ENCODE data around the gene ADCY3.

ADCY3 gene

GRCh38 chr2:24899361-24899910 is 20.6 kb downstream of the ADCY3 start:
- no peak for DNase-seq

GRCh38 chr2:24898122-24899109 is 21.6 kb downstream of the ADCY3 start:
- DNase-seq: no peak

- no peak for DNase-seq
These were observed 25.3 kb downstream of the ADCY3 start for GRCh38 chr2:24894750-24895149.

GRCh38 chr2:24893934-24894333 is 26.1 kb downstream of the ADCY3 start:
- no peak for DNase-seq

DNA sequence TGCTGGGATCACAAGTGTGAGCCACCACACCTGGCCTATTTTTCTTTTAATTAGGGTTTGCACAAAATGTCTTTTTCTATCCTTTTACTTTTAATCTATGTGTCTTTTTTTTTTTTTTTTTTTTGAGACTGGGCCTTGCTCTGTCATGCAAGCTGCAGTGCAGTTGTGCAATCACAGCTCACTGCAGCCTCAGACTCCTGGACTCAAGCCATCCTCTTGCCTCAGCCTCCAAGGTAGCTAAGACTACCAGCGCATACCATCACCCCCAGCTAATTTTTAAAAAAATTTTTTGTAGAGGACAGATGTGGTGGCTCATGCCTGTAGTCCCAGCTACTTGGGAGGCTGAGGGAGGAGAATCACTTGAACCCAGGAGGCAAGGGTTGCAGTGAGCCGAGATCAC is 27.1 kb downstream of the ADCY3 start:
- no peak for DNase-seq

GRCh38 chr2:24891201-24891600 is 28.8 kb downstream of the ADCY3 start:
- no peak for DNase-seq

GRCh38 chr2:24889221-24889620 is 30.8 kb downstream of the ADCY3 start:
- DNase-seq: no peak

- no peak for DNase-seq
These were observed 31.9 kb downstream of the ADCY3 start for GRCh38 chr2:24888177-24888576.

DNA sequence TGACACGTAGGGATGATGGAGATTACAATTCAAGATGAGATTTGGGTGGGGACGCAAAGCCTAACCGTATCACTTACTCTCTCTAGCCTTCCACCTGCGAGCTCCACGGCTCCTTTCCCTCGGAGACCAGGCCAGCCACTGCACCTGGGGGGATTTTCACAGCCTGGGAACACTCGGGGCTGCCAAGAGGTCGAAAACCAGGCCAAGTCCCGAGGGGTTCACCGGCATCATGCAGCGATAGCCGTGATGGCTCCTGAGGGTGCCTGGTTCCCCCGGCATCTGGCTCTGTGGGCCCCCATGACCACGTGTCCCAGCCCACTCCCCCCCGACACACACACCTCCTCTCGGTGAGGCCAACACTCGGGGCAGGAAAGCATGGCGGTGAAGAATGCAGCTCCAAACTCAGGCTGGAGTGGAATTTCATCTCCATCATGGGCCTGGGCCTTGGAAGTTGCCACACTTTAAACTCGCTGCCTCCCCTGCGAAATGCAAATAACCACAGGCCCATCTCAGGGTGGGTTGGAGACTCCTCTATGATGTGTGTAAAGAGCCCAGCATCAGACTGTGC is 32.6 kb downstream of the ADCY3 start:
- DNase-seq: no peak

DNA sequence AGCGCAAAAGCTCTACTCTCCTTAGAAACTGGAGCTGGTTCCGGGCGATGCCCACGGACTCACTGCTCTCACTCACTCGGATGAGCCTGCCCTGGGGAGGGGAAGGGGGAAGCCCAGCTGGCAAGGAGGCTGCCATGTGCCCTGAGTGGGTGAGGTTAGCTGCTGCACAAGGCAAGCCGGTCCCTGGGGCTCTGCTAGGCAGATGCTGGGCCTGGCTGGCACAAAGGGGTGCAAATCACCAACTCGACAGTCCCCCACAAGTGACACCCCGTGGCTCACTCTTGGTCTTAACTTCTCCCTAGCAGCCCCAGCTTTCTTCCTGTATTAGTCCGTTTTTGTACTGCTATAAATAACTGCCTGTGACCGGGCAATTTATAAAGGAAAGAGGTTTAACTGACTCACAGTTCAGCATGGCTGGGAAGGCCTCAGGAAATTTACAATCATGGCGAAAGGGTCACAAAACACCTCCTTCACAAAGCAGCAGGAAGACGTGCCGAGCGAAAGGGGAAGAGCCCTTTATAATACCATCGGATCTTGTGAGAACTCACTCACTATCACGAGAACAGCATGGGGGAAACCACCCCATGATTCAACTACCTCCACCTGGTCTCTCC is 33.2 kb downstream of the ADCY3 start:
- no peak for DNase-seq

- DNase-seq: no peak
These were observed 33.9 kb downstream of the ADCY3 start for GRCh38 chr2:24886126-24886501.

DNA sequence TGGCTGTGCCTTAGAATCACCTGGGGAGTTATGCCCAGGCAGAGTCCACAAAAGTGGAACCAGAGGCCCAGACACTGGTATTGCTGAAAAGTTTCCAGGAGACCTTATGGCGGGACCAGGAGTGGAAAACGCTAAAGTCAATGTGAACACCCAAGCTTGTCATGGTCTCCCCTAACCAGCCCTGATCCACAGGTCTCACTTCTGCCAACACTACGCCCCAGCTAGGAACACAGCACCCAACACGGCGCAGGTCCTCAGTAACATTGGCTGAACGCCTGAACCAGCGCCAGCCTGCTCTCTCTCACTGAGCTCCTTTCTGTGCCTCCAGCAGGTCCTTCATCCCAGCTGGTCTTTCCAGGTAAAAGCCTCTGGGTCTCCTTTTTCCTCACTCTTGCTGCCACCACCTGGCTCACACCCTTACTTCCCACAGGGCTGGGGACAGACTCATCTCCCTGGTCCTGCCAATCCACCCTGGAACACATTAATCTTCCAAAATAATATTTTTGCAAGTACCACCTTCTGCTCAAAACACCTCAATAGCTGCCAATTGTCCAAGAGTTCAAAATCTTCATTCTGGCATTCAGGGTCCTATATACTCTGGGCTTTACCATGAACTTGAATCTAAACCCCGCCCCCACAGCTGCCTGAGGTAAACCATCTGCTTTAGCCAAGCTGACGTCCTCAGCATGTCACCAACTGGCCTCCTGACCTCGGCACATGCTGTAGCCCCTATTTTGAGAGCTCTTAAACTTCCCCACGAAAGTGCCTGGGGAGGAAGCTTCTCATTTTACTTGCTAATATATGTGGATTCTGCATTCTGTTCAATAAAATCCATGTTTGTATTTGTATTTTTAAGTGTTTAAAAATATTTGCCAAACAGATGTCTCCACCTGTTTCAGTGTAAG is 34.6 kb downstream of the ADCY3 start:
- DNase-seq: no peak

- no peak for DNase-seq
These were observed 36.1 kb downstream of the ADCY3 start for GRCh38 chr2:24883946-24884345.

GRCh38 chr2:24881623-24882022 is 38.4 kb downstream of the ADCY3 start:
- no peak for DNase-seq

GRCh38 chr2:24881158-24881557 is 38.9 kb downstream of the ADCY3 start:
- DNase-seq: no peak

DNA sequence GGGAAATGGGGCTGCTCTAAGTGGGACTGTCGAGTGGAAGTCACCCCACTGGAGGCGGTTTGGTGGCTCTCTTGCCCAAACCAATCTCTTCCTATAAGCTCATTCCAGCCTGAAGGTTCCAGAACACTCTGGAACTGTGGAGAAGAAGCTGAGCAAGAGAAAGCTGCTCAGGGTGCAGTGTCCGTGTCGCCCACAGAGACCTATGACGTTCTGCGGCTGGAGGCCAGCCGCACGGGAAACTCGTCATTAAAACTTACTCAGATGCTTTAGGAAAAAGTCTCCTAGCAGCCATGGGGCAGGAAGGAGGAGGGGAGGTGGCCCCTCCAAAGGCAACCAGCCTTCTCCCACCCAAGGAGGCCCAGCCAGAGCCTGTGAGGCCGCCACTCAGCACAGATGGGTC is 41.7 kb downstream of the ADCY3 start:
- no peak for DNase-seq

GRCh38 chr2:24877646-24878045 is 42.4 kb downstream of the ADCY3 start:
- DNase-seq: no peak

- no peak for DNase-seq
These were observed 43.0 kb downstream of the ADCY3 start for GRCh38 chr2:24877067-24877466.

- no peak for DNase-seq
These were observed 44.1 kb downstream of the ADCY3 start for GRCh38 chr2:24875901-24876300.

GRCh38 chr2:24875272-24875671 is 44.8 kb downstream of the ADCY3 start:
- no peak for DNase-seq

DNA sequence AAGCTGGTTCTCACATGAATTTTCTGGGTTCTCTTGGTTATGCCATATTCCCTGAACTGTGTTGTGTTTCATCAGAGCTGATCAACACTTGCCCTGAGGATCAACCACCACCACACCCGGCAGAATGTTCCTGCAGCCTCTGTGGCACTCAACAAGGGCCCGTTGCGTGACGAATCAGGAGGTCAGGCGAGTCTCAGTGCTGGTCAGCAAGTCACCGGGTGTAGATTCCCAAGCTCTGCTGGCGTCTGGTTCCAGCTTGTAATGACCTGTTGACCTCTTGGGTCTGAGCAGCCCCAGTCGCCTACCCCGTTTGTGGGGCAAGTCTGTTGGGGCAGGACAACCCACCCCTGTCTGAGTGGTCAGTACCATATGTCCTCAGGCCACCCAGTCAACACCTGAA is 46.0 kb downstream of the ADCY3 start:
- DNase-seq: no peak

DNA sequence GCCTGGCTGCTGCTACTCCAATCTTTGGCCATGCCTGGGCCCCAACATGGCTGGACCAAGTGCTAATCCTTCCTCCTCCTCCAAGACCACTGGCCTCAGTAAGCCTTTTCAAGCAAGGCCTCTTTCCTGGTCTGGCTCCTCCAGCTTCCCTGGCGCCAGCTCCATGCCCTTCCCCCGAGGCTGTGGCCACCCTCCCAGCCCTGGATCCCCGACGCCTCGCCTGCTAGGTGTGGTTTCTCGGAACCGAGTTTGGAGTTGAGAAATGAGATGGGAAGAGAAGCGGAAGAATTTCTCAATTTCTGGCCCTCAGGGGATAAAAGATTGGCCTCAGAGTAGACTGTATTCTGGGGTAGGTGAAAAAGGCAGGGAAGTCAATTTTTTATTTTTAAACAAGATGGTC is 46.4 kb downstream of the ADCY3 start:
- DNase-seq: no peak
